SK-N-SH treated with all-trans-retinoic acid at 6 μM for 48 hours (cell line): Measurements from ENCODE around the gene CLOCK.

Source experiments
- BACH2 ChIP-seq: fragments of 250-450 bp; sonication (Bioruptor Pico); IDR thresholded peaks from 2 replicates; pipeline ENCODE4 v1.9.0; 2021; ENCODE audit warnings: mild to moderate bottlenecking, borderline replicate concordance
- CREB5 ChIP-seq: fragments of 250-450 bp; sonication (Bioruptor Pico); IDR thresholded peaks from 2 replicates; pipeline ENCODE4 v1.5.1; 2020; ENCODE audit warnings: low read depth, mild to moderate bottlenecking, moderate library complexity
- CSRNP3 ChIP-seq: fragments of 250-450 bp; sonication (Bioruptor Pico); IDR thresholded peaks from 2 replicates; pipeline ENCODE4 v1.5.1; 2021; ENCODE audit warnings: mild to moderate bottlenecking, moderate library complexity
- ISL1 ChIP-seq: fragments of 250-450 bp; sonication (Bioruptor Pico); IDR thresholded peaks from 2 replicates; pipeline ENCODE4 v2.1.2; 2022; ENCODE audit warnings: mild to moderate bottlenecking, moderate library complexity
- POU6F1 ChIP-seq: fragments of 250-450 bp; sonication (Bioruptor Pico); IDR thresholded peaks from 2 replicates; pipeline ENCODE4 v1.8.0; 2021; ENCODE audit warnings: low read depth, mild to moderate bottlenecking, moderate library complexity, borderline replicate concordance
- PPARA ChIP-seq: fragments of 250-450 bp; sonication (Bioruptor Pico); IDR thresholded peaks from 2 replicates; pipeline ENCODE4 v1.5.0; 2020; ENCODE audit warnings: mild to moderate bottlenecking, borderline replicate concordance
- ZFP30 ChIP-seq: fragments of 450-650 bp; formaldehyde crosslinking; IDR thresholded peaks from 2 replicates; pipeline ENCODE4 v1.5.0; 2022; ENCODE audit warnings: mild to moderate bottlenecking, moderate library complexity
- ZNF70 ChIP-seq: fragments of 450-650 bp; formaldehyde crosslinking; IDR thresholded peaks from 2 replicates; pipeline ENCODE4 v1.5.0; 2020; ENCODE audit warnings: mild to moderate bottlenecking, moderate library complexity

GRCh38 chr4:55424791-55425190 lies 121.9 kb downstream of the CLOCK start:
- no peak for TF ChIP-seq ZFP30 (CRISPR knock-in tag)
- no peak for TF ChIP-seq CREB5 (CRISPR knock-in tag)
- TF ChIP-seq CSRNP3 (CRISPR knock-in tag) = no peak
- TF ChIP-seq ZNF70 (CRISPR knock-in tag) = no peak
- TF ChIP-seq BACH2 (CRISPR knock-in tag) = no peak
- TF ChIP-seq ISL1 (CRISPR knock-in tag) = no peak
- TF ChIP-seq PPARA (CRISPR knock-in tag) = no peak
- TF ChIP-seq POU6F1 (CRISPR knock-in tag) = no peak
